ENCODE data around the gene BPIFB2.

- TF ChIP-seq TCF7L2 (IDR thresholded peaks at IDR 0.05; ENCODE audit: low read depth, low read length) (no peak), CTCF (IDR thresholded peaks at IDR 0.05) (no peak), POLR2AphosphoS5 (IDR thresholded peaks at IDR 0.05; ENCODE audit: low read depth, low read length) (no peak)
Observed at GRCh38 chr20:32972181-32973076, 35.1 kb upstream of the BPIFB2 start.

Data from Panc1 (cell line).